Femur (tissue), 1 donor: ENCODE measurements around the gene OR2G3.

Experiments
- DNase-seq: peaks from one replicate; pipeline ENCODE4 v3.0.0-alpha.2; 2017

Gene OR2G3

DNA sequence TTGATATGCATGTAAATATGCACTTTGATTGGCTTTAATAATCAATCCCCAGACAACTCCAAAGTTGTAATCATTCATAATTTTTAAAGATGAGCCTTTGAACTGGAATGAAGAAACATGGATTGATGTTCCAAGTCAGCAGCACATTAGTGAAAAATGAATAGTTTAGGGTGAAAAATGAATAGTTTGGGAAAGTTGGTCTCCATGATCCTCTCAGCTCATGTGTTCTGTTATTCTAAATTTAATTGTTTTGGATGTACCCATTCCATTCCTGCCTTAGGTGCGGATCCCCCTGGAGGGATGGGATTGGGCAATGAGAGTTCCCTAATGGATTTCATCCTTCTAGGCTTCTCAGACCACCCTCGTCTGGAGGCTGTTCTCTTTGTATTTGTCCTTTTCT lies at the start of gene OR2G3:
OR2G3 (plus strand) TSS at position 301 of the 400 bp plus-strand sequence; CDS start at position 301, 0 bp downstream.
- no peak for DNase-seq

DNA sequence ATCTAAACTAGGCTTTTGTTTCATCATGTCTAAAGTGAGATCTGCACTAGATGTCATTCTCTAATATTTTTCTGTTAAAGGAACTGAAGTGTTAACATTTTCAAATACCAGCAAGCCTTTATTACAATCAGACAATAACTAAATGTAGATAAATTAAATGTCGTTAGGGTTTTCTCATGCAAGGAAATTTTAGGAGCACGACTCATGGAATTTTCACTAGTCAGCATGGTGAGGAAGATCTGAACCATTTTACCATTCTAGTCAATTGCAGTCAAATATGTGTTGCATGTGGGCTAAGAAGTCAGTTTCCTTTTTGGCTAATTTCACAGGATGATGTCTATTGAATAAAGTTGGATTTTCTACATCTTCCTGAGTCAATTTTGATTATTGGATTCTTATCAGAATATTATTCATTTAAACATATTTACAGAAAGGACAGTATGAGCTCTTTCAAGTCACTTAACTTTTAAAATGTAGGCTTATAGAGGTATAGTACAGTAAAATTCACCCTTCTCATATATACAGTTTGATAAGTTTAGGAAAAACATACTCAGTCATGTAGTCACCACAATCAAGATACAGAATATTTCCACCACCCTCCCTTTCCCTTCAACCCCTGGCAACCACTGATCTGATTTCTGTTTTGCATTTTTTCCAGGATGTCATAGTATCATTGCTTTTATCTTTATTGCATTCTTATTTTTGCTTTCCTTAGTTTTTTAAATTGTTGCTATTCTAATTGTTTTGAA lies 47.3 kb upstream of the OR2G3 start:
- DNase-seq, result no peak

DNA sequence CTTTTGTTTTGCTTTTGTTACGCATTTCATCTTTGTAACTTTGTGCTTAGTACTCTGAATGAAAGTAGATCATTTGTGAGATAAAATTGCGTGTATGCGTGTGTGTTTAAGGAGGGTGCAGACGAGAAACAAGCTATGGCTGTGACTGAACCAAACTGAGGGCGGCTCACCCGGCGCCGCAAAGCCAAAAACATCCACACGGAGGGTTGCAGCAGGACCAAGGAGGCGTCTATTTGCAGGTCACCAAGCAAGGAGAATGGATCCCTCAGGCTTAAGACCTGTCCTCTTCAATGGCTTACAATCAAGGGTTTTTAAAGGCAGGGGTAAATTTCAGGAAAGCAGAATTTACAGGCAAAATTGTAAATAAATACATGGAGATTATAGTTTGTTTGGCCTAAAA lies 43.7 kb upstream of the OR2G3 start:
- DNase-seq, result no peak

DNA sequence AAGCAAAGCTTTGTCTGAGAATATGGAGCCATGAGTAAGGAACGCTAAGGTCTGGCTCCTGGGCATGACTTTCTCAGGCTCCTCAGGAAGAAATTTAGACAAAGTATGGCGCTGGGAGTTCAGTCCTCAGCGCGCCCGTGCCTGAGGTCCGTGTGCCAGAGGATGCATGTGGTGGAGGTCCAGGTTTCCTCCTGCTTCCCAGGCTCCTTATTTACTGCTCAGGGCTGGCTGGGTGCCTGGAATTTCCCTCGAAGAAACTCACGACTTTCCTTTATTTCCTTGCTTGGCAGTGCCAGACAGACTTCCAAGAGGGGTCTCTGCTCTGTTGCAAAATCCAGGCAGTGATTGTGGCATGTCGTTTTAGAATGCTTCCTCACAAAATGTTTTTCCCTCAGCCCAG lies 43.2 kb upstream of the OR2G3 start:
- no peak for DNase-seq

DNA sequence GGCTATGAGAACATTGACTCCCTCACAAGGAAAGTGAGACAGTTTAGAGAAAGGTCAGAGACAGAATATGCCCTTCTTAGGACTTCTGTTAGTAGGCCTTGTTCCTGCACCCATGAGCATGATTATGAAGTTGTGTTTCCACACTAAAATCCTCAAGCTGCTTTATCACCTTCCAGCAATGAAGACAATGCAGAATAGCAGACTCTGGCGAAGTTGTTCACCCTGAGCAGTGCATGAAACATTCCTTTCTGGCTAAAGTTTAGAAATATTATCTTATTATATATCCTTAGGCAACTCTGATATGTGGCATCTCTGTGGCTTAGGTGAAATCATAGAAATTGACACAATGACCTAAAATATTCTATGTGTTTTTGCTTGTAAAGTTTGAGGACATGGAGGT lies 31.1 kb upstream of the OR2G3 start:
- DNase-seq, result no peak

DNA sequence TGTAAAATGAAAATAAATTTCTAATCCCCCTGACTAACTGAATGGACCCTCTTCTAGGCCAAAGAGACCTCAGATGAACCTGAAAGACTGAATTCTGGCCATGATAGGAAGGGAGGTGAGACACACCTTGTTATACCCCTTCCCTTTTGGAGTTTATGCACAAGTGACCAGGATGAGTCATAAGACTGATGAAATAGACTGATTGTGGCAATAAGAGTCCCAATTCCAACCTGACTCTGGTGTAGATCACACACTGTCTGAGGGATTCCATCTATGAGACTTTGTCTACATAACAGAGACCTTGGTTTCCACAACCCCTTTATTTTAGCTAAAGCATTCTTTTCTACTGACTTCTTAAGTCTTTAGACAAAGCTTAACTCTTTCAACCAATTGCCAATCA lies 30.7 kb upstream of the OR2G3 start:
- DNase-seq, result no peak

DNA sequence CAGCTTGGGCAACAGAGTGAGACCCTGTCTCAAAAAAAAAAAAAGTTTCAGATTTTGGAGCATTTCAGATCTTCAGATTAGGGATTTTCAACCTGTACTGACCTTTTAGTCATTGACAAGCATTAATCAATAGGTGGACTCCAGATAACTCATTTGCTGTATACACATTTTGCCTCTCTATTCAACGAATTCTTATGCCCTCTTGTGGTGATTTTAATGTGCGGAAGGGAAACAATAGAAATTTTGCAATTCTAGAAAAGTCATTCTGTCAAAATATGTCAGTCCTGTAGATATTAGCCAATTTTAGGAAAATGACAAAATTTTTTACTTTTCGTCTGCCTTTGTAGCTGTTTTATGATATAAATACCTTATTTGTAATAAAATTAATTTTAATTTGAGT lies 28.9 kb upstream of the OR2G3 start:
- DNase-seq, result no peak

DNA sequence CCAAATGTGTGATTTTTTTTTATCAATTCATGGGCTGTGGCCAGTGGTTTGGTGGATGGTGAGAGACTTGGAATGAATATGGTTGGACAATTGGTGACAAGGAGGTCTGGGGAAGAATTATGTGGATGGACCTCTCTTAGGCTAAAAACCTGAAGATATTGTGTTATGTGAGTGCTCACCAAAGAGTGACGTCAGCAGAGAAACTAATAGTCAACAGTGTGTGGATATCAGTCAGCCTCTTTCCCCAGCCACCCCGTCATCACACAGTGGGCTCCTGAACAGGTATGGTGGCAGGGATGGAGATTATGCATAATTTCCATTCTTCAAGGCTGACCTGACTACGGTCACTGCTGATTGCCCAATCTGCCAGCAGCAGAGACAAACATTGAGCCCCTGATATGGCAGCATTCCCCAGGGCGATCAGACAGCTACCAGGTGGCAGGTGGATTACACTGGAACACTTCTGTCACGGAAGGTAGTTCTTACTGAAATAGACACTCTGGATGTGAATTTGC lies 26.4 kb upstream of the OR2G3 start:
- no peak for DNase-seq

DNA sequence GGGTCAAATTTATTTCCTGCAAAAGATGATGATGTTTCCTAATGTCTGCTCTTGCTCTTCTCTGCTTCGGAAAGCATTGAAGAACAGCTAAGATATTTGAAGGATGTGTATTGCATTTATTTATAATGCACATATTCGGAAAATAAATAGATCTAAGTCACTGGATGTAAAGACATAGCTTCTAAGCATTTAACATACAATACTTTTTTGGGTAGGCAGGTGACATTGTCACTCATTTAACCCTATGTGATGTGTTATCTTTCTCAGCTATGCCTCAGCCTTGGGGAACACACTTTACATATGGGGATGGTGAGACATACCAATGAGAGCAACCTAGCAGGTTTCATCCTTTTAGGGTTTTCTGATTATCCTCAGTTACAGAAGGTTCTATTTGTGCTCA lies 17.3 kb upstream of the OR2G3 start, which contains the start of gene OR2G2:
OR2G2 (plus strand) TSS at position 301 of the 400 bp plus-strand sequence; CDS start at position 301, 0 bp downstream.
- no peak for DNase-seq

DNA sequence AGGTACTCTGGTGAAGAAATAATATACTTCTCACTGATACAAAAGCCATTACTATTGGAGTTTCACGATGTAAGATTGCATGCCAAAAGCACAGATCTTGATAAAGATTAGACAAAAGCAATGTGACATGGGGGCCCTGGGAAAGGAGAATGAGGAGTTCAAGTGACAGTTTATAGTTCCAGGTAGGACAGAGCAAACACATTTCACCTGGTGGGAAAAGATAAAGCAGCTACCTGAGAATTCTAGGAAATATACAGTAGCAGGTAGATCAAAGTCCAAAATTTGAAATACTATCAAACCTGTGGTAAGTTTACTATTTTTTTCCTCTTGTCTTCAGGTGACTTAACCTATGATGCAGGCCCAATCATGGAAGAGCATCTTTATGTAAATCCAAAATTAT lies 8.0 kb downstream of the OR2G3 start:
- no peak for DNase-seq

DNA sequence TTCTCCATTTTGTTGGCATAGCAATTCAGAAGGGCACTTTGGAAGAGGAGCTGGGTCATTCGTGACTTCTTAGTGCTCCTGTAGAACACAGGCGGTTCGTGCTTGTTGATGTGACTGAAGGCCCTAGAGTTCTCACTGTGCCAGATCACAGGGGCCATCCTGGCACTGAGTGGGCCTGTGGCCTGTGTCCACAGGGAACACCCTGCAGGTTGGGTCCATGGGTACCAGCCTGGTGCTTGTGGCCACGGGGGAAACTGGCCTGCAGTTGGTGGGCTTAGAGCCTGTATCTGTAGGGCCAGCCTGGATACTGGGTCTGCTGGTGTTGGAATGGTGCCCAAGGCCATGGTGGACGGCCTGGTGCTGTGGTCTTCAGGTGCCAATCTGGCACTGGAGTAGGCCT lies 9.2 kb downstream of the OR2G3 start:
- no peak for DNase-seq

DNA sequence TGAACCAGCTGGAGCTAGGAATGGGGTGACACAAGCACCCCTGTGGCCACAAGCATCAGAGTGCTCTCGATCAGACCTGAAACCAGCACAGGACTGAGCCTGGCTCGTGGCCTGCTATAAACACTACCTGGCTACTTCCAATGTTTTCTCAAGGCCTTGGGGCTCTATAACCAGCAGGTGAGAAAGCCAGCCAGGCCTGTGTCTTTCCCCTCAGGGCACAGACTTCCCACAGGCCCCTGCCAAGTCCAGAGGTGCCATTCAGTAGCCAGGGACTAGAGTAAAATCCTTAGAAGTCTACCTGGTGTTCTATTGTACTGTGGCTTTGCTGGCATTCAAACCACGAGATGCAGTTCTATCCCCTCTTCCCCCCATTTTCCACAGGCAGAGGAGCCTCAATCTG lies 22.6 kb downstream of the OR2G3 start:
- DNase-seq, result no peak

DNA sequence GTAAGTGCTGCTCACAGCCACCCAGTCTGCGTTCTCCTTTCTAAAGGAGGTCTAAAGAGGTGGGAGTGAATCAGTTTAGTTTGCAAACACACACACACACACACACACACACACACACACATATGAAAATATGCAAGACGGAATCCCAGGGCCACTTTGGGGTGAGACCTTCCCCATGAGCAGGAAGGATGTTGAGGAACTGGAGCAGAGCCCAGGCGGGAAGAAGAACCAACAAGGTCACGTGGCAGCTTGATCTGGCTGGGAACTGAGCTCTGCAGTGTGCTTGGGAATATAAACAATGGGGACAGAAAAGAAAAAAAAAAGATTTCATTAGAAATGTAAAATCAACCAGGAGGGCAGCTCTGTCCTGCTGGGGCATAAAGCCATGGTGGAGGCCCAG lies 32.6 kb downstream of the OR2G3 start:
- DNase-seq, result no peak

DNA sequence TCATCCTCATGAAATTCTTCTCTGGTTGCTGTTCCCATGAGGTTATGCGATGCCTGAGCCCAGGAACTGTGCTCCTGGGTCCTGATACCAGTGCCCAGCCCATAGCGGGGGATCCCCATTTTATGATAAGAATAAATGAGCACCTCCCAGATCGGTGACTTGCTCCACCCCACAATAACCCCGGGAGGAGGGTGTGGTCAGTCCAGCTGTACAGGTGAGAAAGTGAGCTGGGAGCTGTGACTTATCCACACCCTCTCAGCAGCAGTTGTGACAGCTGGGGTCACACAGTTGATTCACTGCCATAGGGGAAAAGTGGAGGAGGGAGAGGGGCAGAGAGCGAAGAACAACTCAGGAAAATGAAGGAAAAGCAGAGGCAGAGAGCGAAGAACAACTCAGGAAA lies 33.4 kb downstream of the OR2G3 start:
- DNase-seq, result no peak

DNA sequence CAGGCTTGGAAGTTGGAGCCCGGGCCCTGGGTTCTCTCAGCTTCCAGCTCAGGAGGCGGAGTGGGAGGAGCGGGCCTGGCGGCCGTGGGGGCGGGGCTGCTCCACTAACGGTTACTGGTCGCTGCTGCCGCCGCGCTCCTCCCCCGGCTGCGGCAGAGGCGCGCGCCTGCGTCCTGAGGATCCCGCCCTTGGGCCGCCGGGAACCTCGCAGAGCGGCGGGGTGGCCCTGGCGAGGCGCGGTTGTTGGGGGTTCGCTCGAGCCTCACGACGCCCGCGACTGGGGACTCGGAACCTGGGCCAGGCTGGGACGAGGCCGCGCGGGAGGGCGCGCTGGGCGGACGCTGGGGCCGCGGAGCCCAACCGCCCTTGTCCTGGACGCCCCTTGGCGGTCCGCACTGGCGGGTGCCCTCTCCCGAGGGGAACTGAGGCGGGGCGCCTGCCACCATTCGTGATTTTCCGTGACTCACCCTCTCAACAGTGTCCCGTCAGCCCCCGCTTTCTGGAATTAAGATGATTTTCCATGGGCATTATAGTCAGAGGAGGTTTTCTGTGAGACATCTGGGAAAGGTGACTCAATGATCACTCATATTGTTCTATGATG lies 34.1 kb downstream of the OR2G3 start:
- peak; percentile 79 for DNase-seq

DNA sequence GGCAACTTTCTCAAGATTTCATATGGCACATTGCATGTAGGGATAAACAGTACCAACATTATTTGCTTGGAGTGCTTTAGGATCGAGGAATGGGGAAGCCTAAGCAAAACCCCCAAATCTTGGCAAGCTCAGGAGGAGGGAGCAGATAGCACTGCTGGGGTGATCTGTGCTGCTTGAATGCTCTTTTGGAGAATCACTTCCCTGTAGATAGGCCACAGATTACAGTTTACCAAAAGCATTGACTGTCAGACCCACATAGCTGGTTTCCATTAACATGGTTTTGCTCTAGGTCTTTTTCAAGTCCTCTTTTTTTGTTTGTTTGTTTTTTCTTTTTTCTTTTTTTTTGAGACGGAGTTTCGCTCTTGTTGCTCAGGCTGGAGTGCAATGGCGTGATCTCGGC lies 37.4 kb downstream of the OR2G3 start:
- no peak for DNase-seq

DNA sequence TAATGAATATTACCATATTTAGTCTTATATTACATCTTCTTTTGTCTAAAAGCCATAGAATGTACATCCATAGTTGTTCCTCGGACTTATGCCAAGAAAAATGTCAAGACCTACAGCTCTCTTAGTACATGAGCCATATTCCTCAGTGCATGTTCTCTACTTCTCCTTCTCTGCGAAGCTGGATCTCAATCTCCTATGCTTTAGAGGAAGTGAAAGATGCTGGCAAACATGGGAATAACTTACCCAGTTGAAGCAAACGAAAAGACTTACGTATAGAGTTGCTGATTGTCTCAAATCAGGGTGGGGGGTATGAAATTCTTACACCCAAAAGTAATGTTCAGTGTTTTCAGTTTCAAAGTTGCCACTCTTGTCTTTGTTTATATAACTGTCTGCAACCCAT lies 41.5 kb downstream of the OR2G3 start:
- no peak for DNase-seq

DNA sequence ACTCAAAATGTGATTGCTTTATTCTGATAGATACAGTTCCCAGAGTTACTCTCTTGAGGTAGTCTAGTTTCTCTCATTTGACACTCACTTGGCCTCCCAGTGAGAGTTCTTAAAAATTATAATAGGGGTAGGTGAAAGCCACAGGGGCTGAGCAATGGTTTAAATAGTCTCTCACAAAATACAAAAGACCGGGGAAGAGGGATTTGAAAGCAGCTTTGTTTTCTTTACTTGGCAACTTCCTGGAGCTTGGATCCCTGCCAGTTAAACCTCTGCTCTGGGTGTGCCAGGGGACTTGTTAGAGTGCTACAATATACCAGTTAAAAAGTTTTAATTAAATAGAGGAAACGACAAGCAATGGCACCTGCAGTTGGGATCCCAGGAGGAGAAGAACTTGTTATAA lies 42.5 kb downstream of the OR2G3 start:
- no peak for DNase-seq

DNA sequence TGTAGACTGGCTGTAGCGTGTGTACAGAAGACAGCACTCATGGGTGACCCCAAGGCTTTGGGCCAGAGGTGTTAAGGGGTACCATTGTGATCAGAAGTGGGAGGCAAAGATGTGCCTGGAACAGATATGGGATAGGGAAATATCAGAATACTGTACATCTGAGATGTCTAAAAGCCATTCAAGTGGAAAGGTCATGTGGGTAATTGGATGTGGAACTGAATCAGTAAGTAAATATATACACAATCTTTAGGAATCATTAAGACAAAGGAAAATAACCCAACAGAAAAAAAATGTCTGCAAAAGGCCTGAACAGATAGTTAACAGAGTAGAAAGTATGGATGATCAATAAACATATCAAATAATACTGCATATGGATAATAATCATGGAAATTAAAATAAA lies 47.7 kb downstream of the OR2G3 start:
- DNase-seq, result no peak
